ENCODE data around the gene RGS16.

Gene RGS16, protein sequence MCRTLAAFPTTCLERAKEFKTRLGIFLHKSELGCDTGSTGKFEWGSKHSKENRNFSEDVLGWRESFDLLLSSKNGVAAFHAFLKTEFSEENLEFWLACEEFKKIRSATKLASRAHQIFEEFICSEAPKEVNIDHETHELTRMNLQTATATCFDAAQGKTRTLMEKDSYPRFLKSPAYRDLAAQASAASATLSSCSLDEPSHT

DNA sequence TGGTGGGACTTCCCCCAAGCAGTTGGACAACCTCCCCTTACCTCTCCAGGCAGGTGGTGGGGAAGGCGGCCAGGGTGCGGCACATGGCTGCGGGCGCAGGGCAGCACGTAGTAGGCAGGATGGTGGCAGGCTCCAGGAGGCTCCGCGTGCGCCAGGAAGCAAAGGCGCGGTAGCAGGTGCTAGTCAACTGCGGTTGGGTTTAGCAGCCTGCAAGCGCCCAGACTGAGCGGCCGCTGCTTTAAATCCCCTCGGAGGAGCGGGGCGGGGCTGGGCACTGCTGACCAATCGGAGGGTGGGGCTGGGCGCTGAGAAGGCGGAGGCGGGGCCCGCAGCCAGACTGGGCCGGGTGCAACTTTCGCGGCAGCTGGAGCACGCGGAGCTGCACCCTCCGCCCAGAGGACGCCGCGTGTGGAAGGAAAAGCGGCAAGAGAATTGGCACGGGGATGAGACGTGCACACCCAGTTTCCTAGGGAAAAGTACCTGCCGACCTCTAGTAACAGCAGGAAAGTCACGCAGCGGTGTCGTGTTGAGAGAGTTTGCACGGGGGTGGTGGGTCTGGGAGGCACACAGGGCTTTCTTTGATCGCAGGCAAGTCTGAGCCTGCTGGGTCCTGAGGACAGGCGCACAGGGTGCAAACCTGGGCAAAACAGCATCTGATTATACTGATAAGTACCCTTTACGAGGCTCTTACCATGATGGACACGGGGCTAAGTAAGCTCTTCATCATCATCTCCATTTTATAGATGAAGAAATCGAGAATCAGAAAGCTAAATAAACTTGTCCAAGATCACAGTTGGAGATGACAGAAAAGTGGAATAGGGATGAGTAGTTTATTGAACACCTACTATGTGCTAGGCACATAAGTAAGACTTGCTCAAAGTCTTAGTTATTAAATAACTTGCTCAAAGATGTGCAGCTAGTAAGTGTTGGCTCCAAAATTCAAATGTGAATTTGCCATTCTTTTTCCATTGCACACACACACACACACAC, at the start of gene RGS16:
Gene RGS16, minus strand, starts transcription at position 215 of the 990 bp plus-strand sequence. Its CDS starts 130 bp downstream, at position 85.
- DNase-seq = peak; percentile 86 to 88

DNA sequence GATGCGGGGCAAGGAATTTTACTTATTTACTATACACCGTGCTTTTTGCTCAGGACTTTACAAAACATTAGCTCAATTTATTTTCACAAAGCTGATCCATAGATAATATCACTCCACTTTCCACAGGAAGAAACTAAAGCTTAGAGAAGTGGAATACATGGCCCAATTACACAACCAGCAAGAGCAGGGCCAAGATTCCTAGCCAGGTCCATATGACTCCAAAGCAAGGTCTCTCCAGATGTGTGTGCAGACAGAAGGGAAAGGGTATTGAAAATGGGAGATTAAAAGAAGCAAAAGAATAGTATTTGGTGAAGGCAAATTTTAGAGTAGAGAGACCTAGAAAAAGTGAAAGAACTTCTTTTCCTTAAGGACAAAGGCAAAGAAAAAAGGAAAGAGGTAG, 49.8 kb upstream of the RGS16 start:
- no peak for DNase-seq

DNA sequence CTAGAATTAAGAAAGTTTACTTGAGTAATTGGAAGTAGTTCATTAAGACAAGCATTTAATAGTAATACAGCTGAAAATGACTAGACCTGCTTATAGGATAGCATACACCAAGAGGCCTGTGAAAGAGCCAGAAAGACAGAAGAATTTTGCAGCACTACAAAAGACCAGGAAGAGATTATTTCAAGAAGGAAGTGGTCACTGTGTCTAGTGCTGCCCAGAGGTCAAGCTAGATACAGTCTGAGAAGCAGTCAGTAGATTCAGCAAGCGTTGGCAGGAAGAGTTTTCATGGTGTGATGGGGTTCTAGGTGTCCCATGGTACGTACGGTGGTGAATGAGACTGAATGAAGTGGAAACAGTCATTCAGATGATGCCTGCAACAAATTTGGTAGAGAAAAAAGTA, 48.7 kb upstream of the RGS16 start:
- peak; percentile 44 to 66 for DNase-seq

DNA sequence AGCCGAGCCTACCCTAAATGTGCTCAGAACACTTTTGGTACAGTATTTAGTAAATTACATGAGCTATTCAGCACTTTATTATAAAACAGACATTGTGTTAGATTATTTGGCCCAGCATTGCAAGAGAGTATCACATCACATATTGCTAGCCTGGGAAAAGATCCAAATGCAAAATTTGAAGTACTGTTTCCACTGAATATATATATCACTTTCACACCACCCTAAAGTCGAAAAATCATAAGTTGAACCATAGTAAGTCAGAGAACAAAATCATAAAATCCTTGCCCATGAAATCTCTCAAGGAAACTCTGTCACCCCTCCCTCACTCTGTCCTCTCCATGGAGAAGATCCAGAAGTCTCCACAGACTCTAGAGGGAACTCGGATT, 47.1 kb upstream of the RGS16 start:
- no peak for DNase-seq

DNA sequence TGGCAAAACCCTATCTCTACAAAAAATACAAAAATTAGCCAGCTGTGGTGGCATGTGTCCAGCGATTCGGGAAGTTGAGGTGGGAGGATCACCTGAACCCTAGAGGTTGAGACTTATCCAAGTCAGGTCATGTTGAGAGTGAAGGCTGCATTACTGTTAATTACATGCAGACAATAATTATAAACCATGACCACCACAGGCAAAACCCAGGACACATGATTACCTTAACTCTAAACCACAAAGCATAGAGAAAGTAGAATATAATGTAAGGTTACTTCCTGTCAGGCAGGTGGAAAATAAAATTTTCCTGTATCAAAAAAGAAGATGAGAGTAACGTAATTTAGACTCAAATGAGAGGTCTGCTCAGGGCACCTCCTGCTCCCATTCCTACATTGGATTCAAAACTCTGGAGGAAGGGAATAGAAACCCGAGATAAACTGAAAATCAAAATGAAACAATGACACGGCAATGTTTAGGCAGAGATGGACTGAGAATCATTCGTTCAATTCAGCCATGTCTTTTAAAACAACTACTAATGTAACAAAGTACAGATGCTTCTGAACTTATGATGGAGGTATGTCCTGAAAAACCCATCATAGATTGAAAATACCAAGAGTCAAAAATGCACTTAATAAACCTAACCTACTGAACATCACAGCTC, 46.6 kb upstream of the RGS16 start:
- DNase-seq = no peak

DNA sequence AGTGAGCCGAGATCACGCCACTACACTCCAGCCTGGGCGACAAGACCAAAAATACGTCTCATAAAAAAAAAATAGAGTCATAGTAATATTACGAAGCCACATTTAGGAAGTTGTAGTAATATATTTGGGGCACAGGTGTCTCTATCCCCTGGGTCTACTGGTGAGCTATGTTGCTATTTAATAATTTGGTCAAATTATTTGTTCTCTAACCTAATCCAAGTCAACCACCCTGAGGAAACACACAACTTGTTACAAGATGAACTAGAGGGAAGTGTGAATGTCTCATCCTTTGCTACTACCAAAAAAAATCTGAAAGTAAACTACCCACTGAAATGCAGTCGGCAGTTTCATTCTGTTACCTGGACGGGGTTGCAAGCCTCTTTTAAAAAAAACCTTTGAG, 44.9 kb upstream of the RGS16 start:
- DNase-seq = no peak

DNA sequence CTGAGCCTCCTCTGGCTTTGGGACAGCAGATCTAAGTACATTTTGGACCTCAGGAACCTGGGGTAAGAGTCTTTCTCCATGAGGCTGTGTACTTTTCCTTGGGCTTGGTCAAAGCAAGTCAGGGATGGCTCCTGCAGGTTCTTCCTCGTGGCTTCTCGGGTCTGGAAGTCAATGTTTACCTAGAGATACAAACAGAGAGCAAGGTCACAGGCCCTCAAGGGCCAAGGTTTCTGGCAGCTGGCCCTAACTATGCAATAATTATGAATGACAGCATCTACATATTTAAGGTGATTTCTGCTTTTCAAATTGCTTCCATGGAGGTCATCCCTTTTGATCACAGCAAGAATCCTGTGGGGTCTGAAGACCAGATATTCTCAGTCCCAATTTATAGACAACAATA, 42.5 kb upstream of the RGS16 start:
- no peak for DNase-seq

DNA sequence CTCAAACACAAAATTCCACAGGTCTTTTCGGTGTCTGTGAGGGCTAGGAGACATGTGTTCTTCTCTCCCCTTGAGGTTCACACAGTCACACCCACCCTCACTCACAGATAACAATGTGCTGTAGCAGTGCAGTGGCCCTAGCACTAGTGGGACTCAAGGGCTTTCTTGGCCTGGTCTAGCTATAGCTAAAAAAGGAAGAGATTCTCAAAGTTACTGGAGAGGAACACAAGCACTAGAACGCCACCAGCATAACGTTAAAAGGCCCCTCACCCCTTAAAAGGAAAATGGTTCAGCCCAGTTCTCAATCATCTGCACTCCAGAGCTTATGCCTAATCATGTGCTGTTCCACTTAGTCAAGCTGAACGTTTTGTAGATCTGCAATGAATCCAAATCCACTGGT, 40.7 kb upstream of the RGS16 start:
- DNase-seq = no peak

DNA sequence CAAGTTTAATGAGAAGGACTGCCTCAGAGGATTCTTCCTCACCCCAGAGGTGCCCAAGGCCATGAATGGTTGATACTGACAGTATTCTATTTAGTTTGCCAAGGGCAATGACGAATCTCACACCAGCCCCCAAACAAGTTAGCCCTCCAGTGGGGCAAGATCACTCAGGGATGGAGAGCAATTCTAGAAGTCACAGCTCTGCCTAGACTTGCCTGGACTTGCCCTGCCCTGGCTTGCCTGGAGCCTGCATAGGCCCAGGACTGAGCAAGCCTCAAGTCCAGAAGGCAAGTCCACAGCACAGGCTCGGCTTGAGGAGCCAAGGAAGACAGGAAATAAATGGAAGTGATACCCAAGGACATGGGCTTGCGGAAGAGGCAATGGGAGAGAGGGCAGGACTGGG, 39.5 kb upstream of the RGS16 start:
- DNase-seq = no peak

DNA sequence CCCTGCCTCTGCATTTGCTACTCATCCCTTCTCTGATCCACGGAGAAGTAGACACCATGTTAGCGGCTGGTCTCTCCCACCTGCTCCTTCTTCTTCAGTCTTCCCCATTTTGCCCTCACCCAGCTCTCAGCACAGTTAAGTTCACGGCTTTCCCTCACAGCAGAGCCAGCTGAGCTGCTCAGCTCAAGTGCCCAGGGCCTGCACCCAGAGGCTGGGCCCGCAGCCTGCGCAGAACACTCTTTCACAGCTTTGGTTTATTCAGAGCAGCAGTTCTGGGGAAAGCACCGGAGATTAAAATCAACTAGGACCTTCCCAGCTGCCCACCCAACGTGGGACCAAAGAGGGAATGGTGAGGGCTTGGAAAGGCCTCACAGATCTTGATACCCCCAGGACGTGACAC, 38.3 kb upstream of the RGS16 start:
- DNase-seq = no peak

DNA sequence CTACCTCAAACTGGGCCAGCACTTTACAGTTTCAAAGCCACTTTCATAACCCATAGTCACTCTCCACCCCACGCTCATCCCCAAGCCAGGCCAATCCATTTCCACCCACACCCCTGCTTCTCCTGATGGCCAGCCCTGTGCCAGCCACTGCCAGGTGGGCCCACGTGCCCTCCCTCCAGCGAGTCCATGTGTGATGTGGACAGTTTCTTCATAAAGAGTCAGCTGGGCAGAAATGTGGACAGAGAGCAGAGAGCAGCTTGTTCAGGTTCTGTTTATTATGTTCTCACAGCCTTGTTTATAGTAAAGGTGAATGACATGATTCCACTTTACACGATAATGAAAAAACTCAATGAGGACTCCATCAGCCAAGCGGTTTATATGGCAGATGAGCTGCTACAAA, 37.4 kb upstream of the RGS16 start:
- no peak for DNase-seq

DNA sequence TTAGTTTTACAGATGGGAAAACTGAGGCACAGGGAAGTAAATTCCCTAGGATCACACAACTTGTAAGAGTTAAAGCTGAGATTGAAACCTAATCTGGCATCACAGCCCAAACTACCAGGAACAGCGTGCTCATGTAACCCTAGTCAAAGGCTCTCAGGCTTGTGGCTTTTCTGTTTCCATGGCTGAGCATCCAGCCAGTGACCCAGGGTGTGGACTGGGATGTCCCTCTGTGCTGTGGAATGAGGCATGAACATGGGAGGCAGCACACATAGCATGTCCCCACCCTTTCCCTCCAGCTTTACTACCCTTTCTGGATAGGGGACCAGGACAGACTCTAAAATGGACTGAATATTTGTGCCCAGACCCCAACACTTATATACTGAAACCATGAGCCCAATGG, 35.1 kb upstream of the RGS16 start:
- DNase-seq = no peak

DNA sequence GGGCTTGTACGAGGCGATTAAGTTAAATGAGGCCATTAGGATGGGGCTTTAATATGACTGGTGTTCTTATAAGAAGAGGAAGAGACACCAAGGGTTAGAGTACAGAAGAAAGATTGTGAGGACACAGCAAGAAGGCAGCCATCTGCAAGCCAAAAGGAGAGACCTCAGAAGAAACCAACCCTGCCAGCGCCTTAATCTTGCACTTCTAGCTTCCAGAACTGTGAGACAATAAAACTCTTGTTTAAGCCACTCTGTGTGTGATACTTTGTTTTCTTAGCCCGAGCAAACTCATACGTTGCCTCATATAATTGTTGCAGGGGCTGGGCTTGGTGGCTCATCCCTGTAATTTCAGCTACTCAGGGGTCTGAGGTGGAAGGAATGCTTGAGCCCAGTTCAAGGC, 33.6 kb upstream of the RGS16 start:
- DNase-seq = no peak

DNA sequence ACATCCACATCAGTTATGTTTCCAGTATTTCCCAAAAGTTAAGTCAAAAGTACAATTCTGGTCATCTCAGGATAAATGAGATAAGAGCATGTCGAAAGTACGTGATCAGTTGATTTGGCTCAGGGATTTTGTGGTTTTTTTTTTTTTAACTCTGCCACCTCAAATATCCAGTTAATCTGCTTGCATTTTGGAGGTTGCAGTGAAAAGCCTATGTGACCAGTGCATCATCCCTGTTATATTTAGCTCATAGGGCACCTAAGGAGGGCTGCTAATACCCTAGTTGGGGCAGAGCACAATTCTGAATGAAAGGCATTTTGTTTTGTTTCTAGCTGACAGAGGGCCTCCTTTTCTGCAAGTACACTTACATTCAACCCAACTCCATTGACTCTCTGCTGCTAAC, 31.7 kb upstream of the RGS16 start:
- no peak for DNase-seq

DNA sequence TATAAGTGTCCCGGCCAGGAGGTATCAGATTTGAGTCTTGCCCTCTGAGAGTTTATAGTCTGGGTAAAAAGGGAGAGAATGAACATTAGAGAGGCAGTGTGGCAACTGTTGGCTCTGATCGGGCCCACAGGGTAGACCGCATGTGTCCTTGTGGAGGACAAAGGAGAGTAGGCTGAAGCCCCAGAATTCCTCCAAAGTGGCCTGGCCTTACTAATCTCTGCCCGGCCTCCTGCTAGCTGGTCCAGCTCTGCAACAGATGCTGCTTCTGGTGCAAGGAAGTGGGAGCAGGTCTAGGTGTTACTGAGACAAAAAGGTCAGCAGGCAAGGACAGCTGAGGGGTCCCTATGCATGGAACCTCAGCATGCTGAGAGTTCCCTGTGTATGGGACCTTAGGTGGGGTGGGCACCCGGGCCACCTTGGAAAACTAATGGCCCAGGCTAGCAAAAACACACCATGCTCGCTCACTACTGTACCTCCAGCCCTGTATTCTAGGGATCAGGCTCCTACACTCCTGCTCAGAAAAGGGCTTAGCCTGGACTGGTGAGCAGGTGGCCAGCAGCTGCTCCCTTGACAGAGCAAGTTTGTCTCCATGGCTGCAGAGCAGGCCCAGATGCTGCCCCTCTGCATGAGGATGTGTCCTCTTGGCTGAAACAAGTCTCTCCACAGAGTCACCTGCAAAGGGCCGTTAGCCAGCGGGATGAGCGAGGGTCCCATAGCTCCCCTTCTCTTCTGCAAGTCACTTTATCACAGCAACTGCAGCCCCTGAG, 30.3 kb upstream of the RGS16 start:
- DNase-seq = no peak

DNA sequence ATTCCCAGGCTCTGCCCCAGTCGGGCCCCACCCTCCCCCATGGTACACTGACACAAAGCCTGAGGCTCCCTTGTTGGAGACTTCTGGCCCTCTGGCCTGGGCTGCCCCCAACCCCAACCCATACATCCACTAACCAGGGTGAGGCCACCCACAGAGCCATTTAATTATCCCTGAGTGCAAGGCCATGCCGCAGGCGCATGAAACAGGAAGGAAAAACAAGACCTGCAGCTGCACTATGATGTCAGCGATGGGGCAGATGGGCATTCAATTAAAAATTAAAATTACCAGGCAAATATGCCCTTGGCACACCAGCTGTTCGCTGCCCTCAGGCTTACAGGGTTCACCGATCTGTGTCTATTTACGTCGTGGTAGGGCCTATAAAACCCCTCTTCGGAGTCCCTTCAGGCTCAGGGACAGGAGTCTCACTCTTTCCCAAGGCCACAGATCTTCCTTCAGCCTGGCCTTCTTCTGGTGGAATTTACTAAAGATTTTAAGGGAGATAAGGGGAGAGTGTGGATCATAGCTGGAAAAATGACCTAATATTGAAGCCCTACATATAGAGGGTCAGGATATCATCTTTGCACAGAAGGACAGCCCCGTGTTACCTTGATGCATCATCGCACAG, 29.6 kb upstream of the RGS16 start:
- no peak for DNase-seq

DNA sequence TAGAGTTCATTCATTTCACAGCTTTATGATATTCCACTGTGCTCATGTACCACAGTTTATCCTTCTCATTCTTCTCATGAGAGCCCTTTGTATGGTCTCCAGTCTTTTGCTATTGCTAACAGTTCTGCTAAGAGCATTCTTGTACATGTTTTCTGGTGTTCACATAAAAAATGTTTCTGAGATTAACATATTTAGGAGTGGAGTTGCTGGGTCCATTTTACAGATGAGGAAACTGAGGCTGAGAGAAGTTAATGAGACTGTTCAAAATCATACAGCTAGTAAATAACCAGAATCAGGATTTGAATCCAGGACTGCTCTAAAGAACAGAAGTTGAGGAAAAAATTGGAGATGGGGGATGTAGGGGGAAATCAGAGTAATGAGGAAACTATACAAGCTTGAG, 28.8 kb upstream of the RGS16 start:
- no peak for DNase-seq

DNA sequence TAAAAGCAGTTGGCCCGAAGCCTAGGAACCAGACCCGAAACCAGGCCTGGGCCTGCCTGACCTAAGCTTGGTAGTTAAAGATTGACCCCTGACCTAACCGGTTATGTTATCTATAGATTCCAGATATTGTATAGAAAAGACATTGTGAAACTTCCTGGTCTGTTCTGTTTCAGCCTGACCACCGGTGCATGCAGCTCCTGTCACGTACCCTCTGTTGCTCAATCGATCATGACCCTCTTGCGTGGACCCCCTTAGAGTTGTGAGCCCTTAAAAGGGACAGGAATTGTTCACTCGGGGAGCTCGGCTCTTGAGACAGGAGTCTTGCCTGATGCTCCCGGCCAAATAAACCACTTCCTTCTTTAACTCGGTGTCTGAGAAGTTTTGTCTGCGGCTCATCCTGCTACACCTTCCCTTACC, 28.3 kb upstream of the RGS16 start:
- DNase-seq = peak in 1 of 2 experiments; percentile 19

DNA sequence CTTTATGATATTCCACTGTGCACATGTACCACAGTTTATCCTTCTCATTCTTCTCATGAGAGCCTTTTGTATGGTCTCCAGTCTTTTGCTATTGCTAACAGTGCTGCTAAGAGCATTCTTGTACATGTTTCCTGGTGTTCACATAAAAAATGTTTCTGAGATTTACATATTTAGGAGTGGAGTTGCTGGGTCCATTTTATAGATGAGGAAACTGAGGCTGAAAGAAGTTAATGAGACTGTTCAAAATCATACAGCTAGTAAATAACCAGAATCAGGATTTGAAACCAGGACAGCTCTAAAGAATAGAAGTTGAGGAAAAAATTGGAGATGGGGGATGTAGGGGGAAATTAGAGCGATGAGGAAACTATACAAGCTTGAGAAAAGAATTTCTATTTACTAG, 27.8 kb upstream of the RGS16 start:
- DNase-seq = no peak

DNA sequence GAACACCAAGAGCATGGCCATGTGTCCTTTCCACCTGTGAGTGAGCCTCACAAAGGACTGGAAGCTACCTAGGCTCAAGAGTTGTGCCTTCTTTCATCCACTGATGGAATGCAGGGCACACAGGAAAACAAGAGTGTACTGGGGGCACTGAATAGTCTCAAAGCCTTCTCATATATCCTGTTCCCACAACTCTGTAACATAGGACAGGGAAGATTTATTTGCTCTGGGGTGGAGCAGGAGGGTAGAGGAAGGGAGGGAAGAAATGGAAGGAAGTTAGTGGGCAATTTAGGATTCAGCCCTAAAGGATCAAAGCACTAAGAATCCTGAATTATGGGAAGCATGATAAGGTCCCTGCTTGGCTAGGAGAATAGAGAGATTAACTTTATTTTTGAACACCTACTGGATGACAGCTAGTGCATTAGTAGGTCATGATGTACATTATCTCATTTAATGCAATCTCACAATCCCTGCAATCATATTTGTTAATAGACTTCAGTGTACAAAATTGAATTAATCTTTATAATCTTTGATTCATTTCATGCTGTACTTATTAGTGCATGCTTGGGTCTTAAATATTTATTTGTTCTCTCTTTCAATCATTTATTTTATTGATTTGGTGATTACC, 27.0 kb upstream of the RGS16 start:
- DNase-seq = no peak

DNA sequence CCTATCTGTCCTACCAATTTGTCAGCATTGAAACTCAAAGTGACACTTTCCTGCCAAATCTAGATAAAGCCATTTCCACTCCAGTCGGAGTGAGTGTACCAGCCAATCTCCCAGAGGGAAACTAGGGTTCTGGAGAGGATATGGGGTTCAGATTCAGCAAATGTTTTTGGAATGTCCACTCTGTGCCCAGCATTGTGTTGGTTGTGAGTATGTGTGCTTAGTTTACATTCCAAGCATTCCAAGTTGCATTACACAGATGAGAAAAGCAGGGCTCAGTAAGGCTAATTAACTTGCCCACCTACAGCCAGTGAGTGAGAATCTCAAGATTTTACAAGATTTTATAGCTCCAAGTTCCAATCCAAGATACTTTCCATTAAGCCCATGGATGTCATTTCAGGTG, 26.4 kb upstream of the RGS16 start:
- DNase-seq = no peak

DNA sequence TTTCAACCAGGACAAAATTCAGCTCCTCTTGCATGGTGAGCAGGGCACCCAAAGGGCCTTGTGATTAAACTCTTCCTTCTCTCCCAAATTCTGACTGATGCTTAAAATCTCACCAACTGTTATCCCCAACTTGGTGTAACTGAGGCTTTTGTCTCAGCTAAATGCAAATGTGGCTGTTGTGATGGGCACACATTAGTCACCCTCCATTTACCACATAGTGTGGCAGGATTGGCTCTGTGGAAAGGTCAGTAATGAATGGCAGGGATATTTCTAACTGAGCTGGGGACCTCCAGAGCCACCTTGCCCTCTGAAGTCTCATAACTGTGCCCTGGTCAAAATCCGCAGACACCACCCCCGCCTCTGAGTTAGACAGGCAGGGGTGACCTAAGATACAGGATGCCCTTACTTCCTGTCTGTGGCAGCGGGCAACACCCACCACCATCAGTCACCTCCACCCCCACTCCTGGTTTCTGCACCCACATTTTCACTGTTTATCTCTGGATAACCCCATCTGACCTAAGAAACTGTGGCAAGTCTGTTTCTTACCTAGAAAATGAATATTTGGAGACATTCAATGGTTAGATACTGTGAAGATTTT, 25.4 kb upstream of the RGS16 start:
- DNase-seq = peak in 1 of 2 experiments; percentile 40
